HEK293 (cell line): Measurements from ENCODE around the gene IRAK3.

ENCODE experiments used
- CTCF ChIA-PET: fragments of 350-600 bp; formaldehyde crosslinking; extraction: SDS; loops from one replicate; lab custom pipeline; 2021; ENCODE audit warnings: antibody characterized with exemption; lab: Yijun Ruan, JAX
- POLR2A ChIA-PET: fragments of 300-600 bp; formaldehyde crosslinking; extraction: SDS; loops from one replicate; lab custom pipeline; 2020; ENCODE audit warnings: antibody characterized with exemption, inconsistent platforms; lab: Yijun Ruan, JAX
- H3K27ac ChIP-seq: fragments of 200-500 bp; sonication (Bioruptor generic); 2 replicates; pipeline ENCODE4 v1.5.1; 2014; ENCODE audit warnings: low read depth, low read length, control low read depth, inconsistent platforms; ENCODE audit errors: extremely low read depth
- H3K36me3 ChIP-seq, 2 experiments: fragments of 200-500 bp in 1 of 2; sonication (Bioruptor generic) in 1 of 2; 1 replicate in 1 of 2; 2 replicates in 1 of 2; pipeline ENCODE4 v1.5.1; 2014 to 2017; ENCODE audit warnings: inconsistent platforms in 2 of 2, low read length in 2 of 2; ENCODE audit not compliant: control insufficient read depth in 2 of 2, insufficient read depth in 1 of 2
- H3K4me1 ChIP-seq: fragments of 200-500 bp; sonication (Bioruptor generic); 2 replicates; pipeline ENCODE4 v1.5.1; 2014; ENCODE audit warnings: mild to moderate bottlenecking, low read length, inconsistent platforms; ENCODE audit not compliant: control insufficient read depth, insufficient read depth
- H3K4me3 ChIP-seq: 2 replicates; pipeline ENCODE4 v1.5.1; 2011; ENCODE audit warnings: low read depth, mild to moderate bottlenecking, control low read depth, low read length, moderate library complexity
- H3K9me3 ChIP-seq: fragments of 200-500 bp; sonication (Bioruptor generic); 2 replicates; pipeline ENCODE4 v1.5.1; 2014; ENCODE audit warnings: low read depth, low read length, inconsistent platforms; ENCODE audit not compliant: control insufficient read depth, insufficient read depth
- BCL11B ChIP-seq: fragments of 450-650 bp; formaldehyde crosslinking; IDR thresholded peaks from 2 replicates; pipeline ENCODE4 v1.5.1; 2016; ENCODE audit warnings: low read depth, missing biosample characterization, missing genetic modification characterization
- EGR2 ChIP-seq: fragments of 450-650 bp; formaldehyde crosslinking; IDR thresholded peaks from 2 replicates; pipeline ENCODE4 v1.5.1; 2016; ENCODE audit warnings: low read depth, missing biosample characterization, missing genetic modification characterization
- OSR2 ChIP-seq: fragments of 450-650 bp; formaldehyde crosslinking; IDR thresholded peaks from 2 replicates; pipeline ENCODE4 v1.5.1; 2016; ENCODE audit warnings: missing biosample characterization, missing genetic modification characterization
- RBAK ChIP-seq: fragments of 450-650 bp; formaldehyde crosslinking; IDR thresholded peaks from 2 replicates; pipeline ENCODE4 v1.5.1; 2016; ENCODE audit warnings: missing biosample characterization, missing genetic modification characterization
- SP7 ChIP-seq: fragments of 450-650 bp; formaldehyde crosslinking; IDR thresholded peaks from 2 replicates; pipeline ENCODE4 v1.5.1; 2016; ENCODE audit warnings: missing biosample characterization, missing genetic modification characterization
- TCF7L2 ChIP-seq: IDR thresholded peaks from 2 replicates; pipeline ENCODE4 v1.6.1; 2011; ENCODE audit warnings: low read depth, mild to moderate bottlenecking, inconsistent platforms, low read length, moderate library complexity, borderline replicate concordance
- ZFP3 ChIP-seq: fragments of 450-650 bp; formaldehyde crosslinking; IDR thresholded peaks from 2 replicates; pipeline ENCODE4 v1.5.1; 2016; ENCODE audit warnings: low read depth, missing biosample characterization, missing genetic modification characterization
- ZFP37 ChIP-seq: fragments of 450-650 bp; formaldehyde crosslinking; IDR thresholded peaks from 2 replicates; pipeline ENCODE4 v1.5.1; 2016; ENCODE audit warnings: missing biosample characterization, missing genetic modification characterization
- ZNF133 ChIP-seq: fragments of 450-650 bp; formaldehyde crosslinking; IDR thresholded peaks from 2 replicates; pipeline ENCODE4 v1.5.1; 2016; ENCODE audit warnings: missing biosample characterization, missing genetic modification characterization
- ZNF140 ChIP-seq: fragments of 450-650 bp; formaldehyde crosslinking; IDR thresholded peaks from 2 replicates; pipeline ENCODE4 v1.5.1; 2016; ENCODE audit warnings: missing biosample characterization, missing genetic modification characterization
- ZNF174 ChIP-seq: fragments of 450-650 bp; formaldehyde crosslinking; IDR thresholded peaks from 2 replicates; pipeline ENCODE4 v1.5.0; 2017; ENCODE audit warnings: missing biosample characterization, mild to moderate bottlenecking, missing genetic modification characterization
- ZNF202 ChIP-seq: fragments of 450-650 bp; formaldehyde crosslinking; IDR thresholded peaks from 2 replicates; pipeline ENCODE4 v1.5.1; 2016; ENCODE audit warnings: missing biosample characterization, missing genetic modification characterization, borderline replicate concordance
- ZNF24 ChIP-seq: fragments of 450-650 bp; formaldehyde crosslinking; IDR thresholded peaks from 2 replicates; pipeline ENCODE4 v1.5.1; 2016; ENCODE audit warnings: missing biosample characterization, missing genetic modification characterization
- ZNF416 ChIP-seq: fragments of 450-650 bp; formaldehyde crosslinking; IDR thresholded peaks from 2 replicates; pipeline ENCODE4 v1.5.1; 2016; ENCODE audit warnings: missing biosample characterization, missing genetic modification characterization
- ZNF529 ChIP-seq: fragments of 450-650 bp; formaldehyde crosslinking; IDR thresholded peaks from 2 replicates; pipeline ENCODE4 v1.5.1; 2017; ENCODE audit warnings: missing genetic modification characterization, missing biosample characterization; ENCODE audit not compliant: insufficient replicate concordance
- ZNF544 ChIP-seq: fragments of 450-650 bp; formaldehyde crosslinking; IDR thresholded peaks from 2 replicates; pipeline ENCODE4 v1.5.0; 2017; ENCODE audit warnings: missing biosample characterization, missing genetic modification characterization
- ZNF571 ChIP-seq: fragments of 450-650 bp; formaldehyde crosslinking; IDR thresholded peaks from 2 replicates; pipeline ENCODE4 v1.5.0; 2017; ENCODE audit warnings: missing biosample characterization, missing genetic modification characterization
- ZNF585B ChIP-seq: fragments of 450-650 bp; formaldehyde crosslinking; IDR thresholded peaks from 2 replicates; pipeline ENCODE4 v1.5.1; 2016; ENCODE audit warnings: missing biosample characterization, missing genetic modification characterization
- ZNF843 ChIP-seq: fragments of 450-650 bp; formaldehyde crosslinking; IDR thresholded peaks from 2 replicates; pipeline ENCODE4 v1.5.1; 2016; ENCODE audit warnings: missing biosample characterization, missing genetic modification characterization
- ZSCAN30 ChIP-seq: fragments of 450-650 bp; IDR thresholded peaks from 2 replicates; pipeline ENCODE4 v1.5.1; 2018; ENCODE audit warnings: missing biosample characterization, mild to moderate bottlenecking, missing genetic modification characterization, moderate library complexity
- TF ChIP-seq, protein P1 (sequence below): fragments of 450-650 bp; formaldehyde crosslinking; IDR thresholded peaks from 2 replicates; pipeline ENCODE4 v1.5.1; 2017; ENCODE audit warnings: missing biosample characterization, missing genetic modification characterization
- TF ChIP-seq, protein P2 (sequence below): fragments of 450-650 bp; formaldehyde crosslinking; IDR thresholded peaks from 2 replicates; pipeline ENCODE4 v1.5.1; 2016; ENCODE audit warnings: missing biosample characterization, missing genetic modification characterization
- TF ChIP-seq, protein P3 (sequence below): fragments of 450-650 bp; formaldehyde crosslinking; IDR thresholded peaks from 2 replicates; pipeline ENCODE4 v1.5.1; 2016; ENCODE audit warnings: missing biosample characterization, missing genetic modification characterization
- TF ChIP-seq, protein P4 (sequence below): fragments of 450-650 bp; formaldehyde crosslinking; IDR thresholded peaks from 2 replicates; pipeline ENCODE4 v1.5.1; 2016; ENCODE audit warnings: missing biosample characterization, missing genetic modification characterization

Gene IRAK3

DNA sequence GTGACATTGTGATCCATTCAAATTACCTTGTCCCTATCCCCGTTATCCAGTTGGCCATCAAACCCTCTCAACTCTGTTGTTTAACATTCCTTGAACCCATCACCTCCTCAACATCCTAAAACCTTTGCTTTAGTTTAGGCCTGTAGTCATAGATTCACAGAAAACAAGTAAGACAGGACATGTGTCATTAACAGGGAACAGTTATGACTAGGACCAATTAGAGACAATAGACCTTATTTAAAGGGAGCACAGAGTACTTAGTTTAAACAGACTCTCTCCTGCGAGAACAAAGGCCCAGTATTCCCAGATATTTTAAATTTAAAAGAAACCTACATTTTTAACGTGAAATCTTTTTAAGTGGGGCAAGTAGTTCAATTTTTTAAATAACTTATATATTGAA, 93.2 kb downstream of the IRAK3 start (continued):
- TF ChIP-seq, protein P1, sequence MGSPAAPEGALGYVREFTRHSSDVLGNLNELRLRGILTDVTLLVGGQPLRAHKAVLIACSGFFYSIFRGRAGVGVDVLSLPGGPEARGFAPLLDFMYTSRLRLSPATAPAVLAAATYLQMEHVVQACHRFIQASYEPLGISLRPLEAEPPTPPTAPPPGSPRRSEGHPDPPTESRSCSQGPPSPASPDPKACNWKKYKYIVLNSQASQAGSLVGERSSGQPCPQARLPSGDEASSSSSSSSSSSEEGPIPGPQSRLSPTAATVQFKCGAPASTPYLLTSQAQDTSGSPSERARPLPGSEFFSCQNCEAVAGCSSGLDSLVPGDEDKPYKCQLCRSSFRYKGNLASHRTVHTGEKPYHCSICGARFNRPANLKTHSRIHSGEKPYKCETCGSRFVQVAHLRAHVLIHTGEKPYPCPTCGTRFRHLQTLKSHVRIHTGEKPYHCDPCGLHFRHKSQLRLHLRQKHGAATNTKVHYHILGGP (tag by site-specific recombination), result no peak
- TF ChIP-seq ZNF24 (tag by site-specific recombination) (no peak), BCL11B (no peak), ZFP37 (tag by site-specific recombination) (no peak)
- TF ChIP-seq, protein P2, sequence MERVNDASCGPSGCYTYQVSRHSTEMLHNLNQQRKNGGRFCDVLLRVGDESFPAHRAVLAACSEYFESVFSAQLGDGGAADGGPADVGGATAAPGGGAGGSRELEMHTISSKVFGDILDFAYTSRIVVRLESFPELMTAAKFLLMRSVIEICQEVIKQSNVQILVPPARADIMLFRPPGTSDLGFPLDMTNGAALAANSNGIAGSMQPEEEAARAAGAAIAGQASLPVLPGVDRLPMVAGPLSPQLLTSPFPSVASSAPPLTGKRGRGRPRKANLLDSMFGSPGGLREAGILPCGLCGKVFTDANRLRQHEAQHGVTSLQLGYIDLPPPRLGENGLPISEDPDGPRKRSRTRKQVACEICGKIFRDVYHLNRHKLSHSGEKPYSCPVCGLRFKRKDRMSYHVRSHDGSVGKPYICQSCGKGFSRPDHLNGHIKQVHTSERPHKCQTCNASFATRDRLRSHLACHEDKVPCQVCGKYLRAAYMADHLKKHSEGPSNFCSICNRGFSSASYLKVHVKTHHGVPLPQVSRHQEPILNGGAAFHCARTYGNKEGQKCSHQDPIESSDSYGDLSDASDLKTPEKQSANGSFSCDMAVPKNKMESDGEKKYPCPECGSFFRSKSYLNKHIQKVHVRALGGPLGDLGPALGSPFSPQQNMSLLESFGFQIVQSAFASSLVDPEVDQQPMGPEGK, result no peak
- TF ChIP-seq, protein P3, sequence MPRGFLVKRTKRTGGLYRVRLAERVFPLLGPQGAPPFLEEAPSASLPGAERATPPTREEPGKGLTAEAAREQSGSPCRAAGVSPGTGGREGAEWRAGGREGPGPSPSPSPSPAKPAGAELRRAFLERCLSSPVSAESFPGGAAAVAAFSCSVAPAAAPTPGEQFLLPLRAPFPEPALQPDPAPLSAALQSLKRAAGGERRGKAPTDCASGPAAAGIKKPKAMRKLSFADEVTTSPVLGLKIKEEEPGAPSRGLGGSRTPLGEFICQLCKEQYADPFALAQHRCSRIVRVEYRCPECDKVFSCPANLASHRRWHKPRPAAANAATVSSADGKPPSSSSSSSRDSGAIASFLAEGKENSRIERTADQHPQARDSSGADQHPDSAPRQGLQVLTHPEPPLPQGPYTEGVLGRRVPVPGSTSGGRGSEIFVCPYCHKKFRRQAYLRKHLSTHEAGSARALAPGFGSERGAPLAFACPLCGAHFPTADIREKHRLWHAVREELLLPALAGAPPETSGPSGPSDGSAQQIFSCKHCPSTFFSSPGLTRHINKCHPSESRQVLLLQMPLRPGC, result no peak

DNA sequence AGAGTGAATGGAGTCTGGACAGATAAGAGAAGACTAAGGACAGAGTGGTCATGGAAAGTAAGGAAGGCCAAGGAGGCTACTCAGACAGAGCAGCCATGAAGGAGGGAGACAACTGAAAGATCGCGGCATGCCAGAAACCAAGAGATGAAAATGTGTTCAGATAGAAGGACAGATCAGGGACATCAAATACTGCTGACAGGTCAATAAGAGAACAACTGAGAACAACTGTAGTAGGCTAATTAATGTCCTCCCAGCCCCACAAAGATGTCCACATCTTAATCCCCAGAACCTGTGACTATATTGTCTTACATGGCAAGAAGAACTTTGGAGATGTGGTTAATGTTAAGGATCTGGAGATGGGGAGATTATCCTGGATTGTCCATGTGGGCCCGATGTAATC, 98.3 kb downstream of the IRAK3 start:
- Histone ChIP-seq H3K4me3 (no peak overlapping the region), H3K4me1 (no peaks in the 10 kb centered on the region), H3K27ac (no peak overlapping the region), H3K36me3 (no peaks in the 10 kb centered on the region), H3K9me3 (no peaks in the 10 kb centered on the region)
- ChIA-PET CTCF (no interaction called here), POLR2A (no interaction called here)
- TF ChIP-seq ZNF544 (tag by site-specific recombination), result no peak
- TF ChIP-seq ZNF133, result no peak
- no peak for TF ChIP-seq ZNF843 (tag by site-specific recombination)
- no peak for TF ChIP-seq RBAK (tag by site-specific recombination)
- no peak for TF ChIP-seq ZNF571 (tag by site-specific recombination)
- TF ChIP-seq EGR2 (tag by site-specific recombination), result no peak
- TF ChIP-seq OSR2 (tag by site-specific recombination), result no peak
- no peak for TF ChIP-seq ZFP3 (tag by site-specific recombination)
- no peak for TF ChIP-seq ZNF174
- no peak for TF ChIP-seq TCF7L2
- TF ChIP-seq SP7, result no peak
- TF ChIP-seq ZNF585B (tag by site-specific recombination), result no peak
- TF ChIP-seq, protein P3, result no peak
- no peak for TF ChIP-seq ZNF529 (tag by site-specific recombination)
- TF ChIP-seq ZNF202, result no peak
- no peak for TF ChIP-seq ZNF416
- no peak for TF ChIP-seq ZSCAN30 (tag by site-specific recombination)
- TF ChIP-seq ZNF140 (tag by site-specific recombination), result no peak
- TF ChIP-seq, protein P4, sequence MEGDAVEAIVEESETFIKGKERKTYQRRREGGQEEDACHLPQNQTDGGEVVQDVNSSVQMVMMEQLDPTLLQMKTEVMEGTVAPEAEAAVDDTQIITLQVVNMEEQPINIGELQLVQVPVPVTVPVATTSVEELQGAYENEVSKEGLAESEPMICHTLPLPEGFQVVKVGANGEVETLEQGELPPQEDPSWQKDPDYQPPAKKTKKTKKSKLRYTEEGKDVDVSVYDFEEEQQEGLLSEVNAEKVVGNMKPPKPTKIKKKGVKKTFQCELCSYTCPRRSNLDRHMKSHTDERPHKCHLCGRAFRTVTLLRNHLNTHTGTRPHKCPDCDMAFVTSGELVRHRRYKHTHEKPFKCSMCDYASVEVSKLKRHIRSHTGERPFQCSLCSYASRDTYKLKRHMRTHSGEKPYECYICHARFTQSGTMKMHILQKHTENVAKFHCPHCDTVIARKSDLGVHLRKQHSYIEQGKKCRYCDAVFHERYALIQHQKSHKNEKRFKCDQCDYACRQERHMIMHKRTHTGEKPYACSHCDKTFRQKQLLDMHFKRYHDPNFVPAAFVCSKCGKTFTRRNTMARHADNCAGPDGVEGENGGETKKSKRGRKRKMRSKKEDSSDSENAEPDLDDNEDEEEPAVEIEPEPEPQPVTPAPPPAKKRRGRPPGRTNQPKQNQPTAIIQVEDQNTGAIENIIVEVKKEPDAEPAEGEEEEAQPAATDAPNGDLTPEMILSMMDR (tag by site-specific recombination), result no peak
